GM12892 (cell line): Measurements from ENCODE around the gene PARP1.
"Not testable (repeated sequence)": the region's sequence is repeated elsewhere in the genome, so short reads cannot be mapped to it uniquely, and the experiment has no call there.

Experiments used
- DNase-seq: peaks from one replicate; pipeline ENCODE4 v3.0.0; 2011; ENCODE audit not compliant: insufficient read length
- FAIRE-seq: peaks from 2 replicates; lab custom pipeline; 2011; peaks lifted over from hg19 to GRCh38; lab: Jason Lieb, UNC
- POLR2A ChIP-seq: IDR thresholded peaks from 2 replicates; pipeline ENCODE4 v1.6.1; 2011; ENCODE audit warnings: low read depth, low read length, control low read depth
- POLR2AphosphoS5 ChIP-seq: IDR thresholded peaks from 2 replicates; pipeline ENCODE4 v1.6.1; 2011; ENCODE audit warnings: low read depth, low read length, control low read depth
- TAF1 ChIP-seq: IDR thresholded peaks from 2 replicates; pipeline ENCODE4 v1.6.1; 2011; ENCODE audit warnings: low read depth, mild to moderate bottlenecking, control low read depth, low read length, borderline replicate concordance

PARP1 gene

GRCh38 chr1:226427131-226427530 lies 19.2 kb upstream of the PARP1 start:
- TF ChIP-seq POLR2A (no peak), TAF1 (no peak), POLR2AphosphoS5 (no peak)
- DNase-seq (no peak), FAIRE-seq (no peak)

- DNase-seq, FAIRE-seq: not testable (repeated sequence)
These were observed 18.5 kb upstream of the PARP1 start for GRCh38 chr1:226426395-226426794.

- no peak; the same call in 1 of the 2 replicates for TF ChIP-seq POLR2A
- no peak for TF ChIP-seq POLR2AphosphoS5
- no peak for TF ChIP-seq TAF1
- peak; percentile 48 for FAIRE-seq
- no peak for DNase-seq
These were observed 17.6 kb upstream of the PARP1 start for GRCh38 chr1:226425431-226426031.

GRCh38 chr1:226425004-226425378 lies 17.1 kb upstream of the PARP1 start:
- FAIRE-seq (no peak), DNase-seq (no peak)
- no peak for TF ChIP-seq TAF1
- TF ChIP-seq POLR2AphosphoS5, result no peak
- no peak for TF ChIP-seq POLR2A

GRCh38 chr1:226424221-226425003 lies 16.5 kb upstream of the PARP1 start:
- TF ChIP-seq POLR2AphosphoS5 (no peak), POLR2A (no peak), TAF1 (no peak)
- DNase-seq, result no peak
- peak; percentile 65 for FAIRE-seq

- DNase-seq (no peak), FAIRE-seq (no peak)
- no peak for TF ChIP-seq POLR2AphosphoS5
- TF ChIP-seq TAF1, result no peak
- TF ChIP-seq POLR2A, result no peak
These were observed 14.6 kb upstream of the PARP1 start for GRCh38 chr1:226422478-226422877.

- TF ChIP-seq POLR2AphosphoS5 (no peak), POLR2A (no peak), TAF1 (no peak)
- no peak for FAIRE-seq
- no peak for DNase-seq
These were observed 13.0 kb upstream of the PARP1 start for GRCh38 chr1:226420897-226421296.

- no peak for TF ChIP-seq TAF1
- TF ChIP-seq POLR2AphosphoS5, result no peak
- TF ChIP-seq POLR2A, result no peak
- DNase-seq (no peak), FAIRE-seq (no peak)
These were observed 12.4 kb upstream of the PARP1 start for GRCh38 chr1:226420328-226420727.

GRCh38 chr1:226419284-226420029 lies 11.6 kb upstream of the PARP1 start:
- no peak for FAIRE-seq

GRCh38 chr1:226417830-226418546 lies 10.1 kb upstream of the PARP1 start:
- TF ChIP-seq POLR2AphosphoS5 (no peak), POLR2A (no peak), TAF1 (no peak)
- no peak for DNase-seq
- no peak for FAIRE-seq

More at GRCh38 chr1:226419284-226420029, 11.6 kb upstream of the PARP1 start:
- no peak for DNase-seq
- no peak for TF ChIP-seq TAF1
- no peak for TF ChIP-seq POLR2AphosphoS5
- TF ChIP-seq POLR2A, result no peak

GRCh38 chr1:226417350-226417749 lies 9.5 kb upstream of the PARP1 start:
- DNase-seq, result no peak
- TF ChIP-seq POLR2AphosphoS5, result no peak
- no peak for TF ChIP-seq TAF1
- no peak for TF ChIP-seq POLR2A
- FAIRE-seq, result no peak
